GM12878 (cell line): ENCODE data around the gene ACSM6. TPM values are rescaled to one million over a fixed set of nuclear protein-coding genes. Genes with fewer than 3 reads are reported as not detected.

Experiments used
- ASH2L ChIP-seq: fragments of 300-600, 200-600 bp; sonication (generic); IDR thresholded peaks from 2 replicates; pipeline ENCODE4 v1.6.1; 2017; ENCODE audit warnings: low read depth, mild to moderate bottlenecking, borderline replicate concordance
- BHLHE40 ChIP-seq, 2 experiments: fragments of 450-650 bp in 1 of 2; IDR thresholded peaks; 2 replicates each; pipeline ENCODE4 v1.6.1; 2011 to 2017; ENCODE audit warnings: low read depth in 2 of 2, borderline replicate concordance in 1 of 2, improper control_type of control experiment in 1 of 2, low read length in 1 of 2, mild to moderate bottlenecking in 1 of 2
- CBX3 ChIP-seq: fragments of 200-600 bp; sonication (generic); IDR thresholded peaks from 2 replicates; pipeline ENCODE4 v1.6.1; 2016; ENCODE audit warnings: low read depth, borderline replicate concordance
- HDGF ChIP-seq: fragments of 450-650 bp; IDR thresholded peaks from 2 replicates; pipeline ENCODE4 v1.6.1; 2016; ENCODE audit warnings: antibody characterized with exemption
- KLF5 ChIP-seq: fragments of 450-650 bp; IDR thresholded peaks from 2 replicates; pipeline ENCODE4 v1.6.1; 2014; ENCODE audit warnings: mild to moderate bottlenecking; ENCODE audit not compliant: partially characterized antibody
- POLR2A ChIP-seq: IDR thresholded peaks from 2 replicates; pipeline ENCODE4 v1.6.1; 2011; ENCODE audit warnings: low read depth, mild to moderate bottlenecking, low read length
- SMAD1 ChIP-seq: fragments of 450-650 bp; IDR thresholded peaks from 2 replicates; pipeline ENCODE4 v1.6.1; 2018; ENCODE audit warnings: mild to moderate bottlenecking, low read depth; ENCODE audit not compliant: partially characterized antibody
- SMC3 ChIP-seq: IDR thresholded peaks from 2 replicates; pipeline ENCODE4 v1.6.1; 2011; ENCODE audit warnings: low read length, improper control_type of control experiment, borderline replicate concordance
- ZBTB11 ChIP-seq: fragments of 450-650 bp; formaldehyde crosslinking; IDR thresholded peaks from 2 replicates; pipeline ENCODE4 v1.5.0; 2022; ENCODE audit warnings: mild to moderate bottlenecking, missing genetic modification characterization
- ZNF207 ChIP-seq: fragments of 450-650 bp; IDR thresholded peaks from 2 replicates; pipeline ENCODE4 v1.6.1; 2014; ENCODE audit warnings: antibody characterized with exemption, mild to moderate bottlenecking, borderline replicate concordance
- polyA plus RNA-seq, 11 experiments: library from polyadenylated mRNA; depleted of rRNA in 4 of 11; unstranded in 6 of 11; stranded (reverse) in 5 of 11; fragments of >200 nt; fragmentation: Nextera tagmentation in 4 of 11; fragmentation: Illumina TruSeq in 1 of 11; extraction: Ambion mirVana in 4 of 11; extraction: Trizol in 1 of 11; gene quantifications; 1 replicate in 1 of 11; 2 replicates in 10 of 11; pipeline versions ENCODE4 v1.2.1 to v1.2.3, GENCODE V29; 2011 to 2016; ENCODE audit warnings: inconsistent platforms in 2 of 11, missing spikeins in 2 of 11, low read depth in 1 of 11
- total RNA-seq, 4 experiments: library from RNA; depleted of rRNA in 3 of 4; stranded (reverse); fragments of >200 nt in 3 of 4; fragmentation: Illumina TruSeq in 1 of 4; extraction: Trizol in 1 of 4; gene quantifications; 2 replicates each; pipeline versions ENCODE4 v1.2.1 to v1.2.3, GENCODE V29; 2013 to 2021
- TF ChIP-seq, protein P1 (sequence below): IDR thresholded peaks from 2 replicates; pipeline ENCODE4 v1.6.1; 2011; ENCODE audit warnings: borderline replicate concordance, low read depth, mild to moderate bottlenecking, moderate library complexity, mixed read lengths, low read length; ENCODE audit not compliant: insufficient read depth; ENCODE audit errors: extremely low read length
- TF ChIP-seq, protein P2 (sequence below): IDR thresholded peaks from 2 replicates; pipeline ENCODE4 v1.6.1; 2011; ENCODE audit warnings: mild to moderate bottlenecking, low read depth, low read length, moderate library complexity; ENCODE audit not compliant: insufficient replicate concordance
- TF ChIP-seq, protein P3 (sequence below): IDR thresholded peaks from 2 replicates; pipeline ENCODE4 v1.6.1; 2012; ENCODE audit warnings: improper control_type of control experiment, low read depth, low read length; ENCODE audit not compliant: insufficient replicate concordance
- TF ChIP-seq, protein P4 (sequence below), 3 experiments: IDR thresholded peaks in 2 of 3; conservative IDR thresholded peaks in 1 of 3; 2 replicates each; pipeline ENCODE4 v1.5.1; 2011; ENCODE audit warnings: low read depth in 3 of 3, low read length in 3 of 3, mild to moderate bottlenecking in 3 of 3, control low read depth in 2 of 3, moderate library complexity in 2 of 3, inconsistent platforms in 1 of 3, mixed read lengths in 1 of 3; ENCODE audit not compliant: control insufficient read depth in 2 of 3, insufficient read depth in 1 of 3; ENCODE audit errors: extremely low read depth in 1 of 3

Gene ACSM6
- total and polyA plus RNA-seq, 10 of the 15 experiments (the other 5 are each of a cell fraction or from before 2014, with no cell fraction given): 0.06 to 0.21 (median 0.20) TPM; not detected in 7

DNA sequence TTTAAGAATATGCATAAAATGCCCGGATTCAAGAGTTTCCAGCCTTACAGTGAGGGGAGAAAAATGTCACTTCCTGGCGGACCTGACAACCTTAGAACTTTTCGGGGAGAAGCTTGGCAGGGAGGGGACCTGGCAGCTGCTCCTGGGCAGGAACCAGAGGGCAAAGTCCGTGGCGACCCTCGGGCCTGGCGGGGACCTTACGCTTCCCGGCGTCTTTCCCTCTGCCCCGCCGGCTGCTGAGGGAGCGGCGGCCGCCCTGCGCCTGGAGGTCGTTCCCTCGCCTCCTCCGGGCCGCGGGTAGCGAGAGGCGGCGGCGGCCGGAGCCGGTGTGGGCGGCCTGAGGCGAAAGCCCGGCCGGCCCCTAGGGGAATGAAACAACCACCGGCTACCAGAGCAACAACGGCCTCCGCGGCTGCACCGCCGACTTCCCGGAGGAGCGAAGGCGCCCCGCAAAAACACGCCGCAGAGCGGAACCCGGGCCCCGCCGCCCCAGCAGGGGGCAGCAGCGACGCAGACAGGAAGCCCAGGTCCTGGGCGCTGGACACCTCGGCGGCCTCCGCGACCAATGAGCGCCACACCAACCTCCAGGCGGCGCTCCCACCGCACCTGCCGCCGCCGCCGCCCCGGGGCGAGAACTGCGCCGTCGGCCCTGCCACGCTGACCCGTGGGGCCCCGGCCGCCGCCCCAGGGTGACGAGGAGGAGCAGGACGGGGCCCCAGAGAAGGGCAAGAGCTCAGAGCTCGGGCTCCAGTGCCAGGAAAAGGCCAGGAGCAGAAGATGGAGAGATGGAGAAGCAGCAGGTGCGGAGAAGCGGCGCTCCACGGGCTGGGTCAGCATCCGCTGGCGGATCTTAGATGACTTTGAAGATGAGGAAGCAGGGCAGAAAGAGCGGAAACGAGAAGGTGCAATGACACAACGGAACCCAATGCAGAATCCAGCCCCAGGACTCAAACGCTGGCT is 10.5 kb upstream of the ACSM6 start (continued):
- TF ChIP-seq SMAD1 (no peak), ASH2L (no peak), HDGF (no peak), SMC3 (peak; percentile 82), BHLHE40 (IDR thresholded peaks at IDR 0.05; ENCODE audit: borderline replicate concordance in 1 of 2, low read depth in 2 of 2, low read length in 1 of 2) (peak; percentile 54 to 83; a peak in 3 of 4 replicates), ZNF207 (peak; percentile 71; the same call in 1 of the 2 replicates), CBX3 (no peak), ZBTB11 (no peak), POLR2A (peak; percentile 69), KLF5 (no peak)
- TF ChIP-seq, protein P1, sequence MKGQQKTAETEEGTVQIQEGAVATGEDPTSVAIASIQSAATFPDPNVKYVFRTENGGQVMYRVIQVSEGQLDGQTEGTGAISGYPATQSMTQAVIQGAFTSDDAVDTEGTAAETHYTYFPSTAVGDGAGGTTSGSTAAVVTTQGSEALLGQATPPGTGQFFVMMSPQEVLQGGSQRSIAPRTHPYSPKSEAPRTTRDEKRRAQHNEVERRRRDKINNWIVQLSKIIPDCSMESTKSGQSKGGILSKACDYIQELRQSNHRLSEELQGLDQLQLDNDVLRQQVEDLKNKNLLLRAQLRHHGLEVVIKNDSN: no peak
- TF ChIP-seq, protein P2, sequence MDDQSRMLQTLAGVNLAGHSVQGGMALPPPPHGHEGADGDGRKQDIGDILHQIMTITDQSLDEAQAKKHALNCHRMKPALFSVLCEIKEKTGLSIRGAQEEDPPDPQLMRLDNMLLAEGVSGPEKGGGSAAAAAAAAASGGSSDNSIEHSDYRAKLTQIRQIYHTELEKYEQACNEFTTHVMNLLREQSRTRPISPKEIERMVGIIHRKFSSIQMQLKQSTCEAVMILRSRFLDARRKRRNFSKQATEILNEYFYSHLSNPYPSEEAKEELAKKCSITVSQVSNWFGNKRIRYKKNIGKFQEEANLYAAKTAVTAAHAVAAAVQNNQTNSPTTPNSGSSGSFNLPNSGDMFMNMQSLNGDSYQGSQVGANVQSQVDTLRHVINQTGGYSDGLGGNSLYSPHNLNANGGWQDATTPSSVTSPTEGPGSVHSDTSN: no peak
- TF ChIP-seq, protein P3, sequence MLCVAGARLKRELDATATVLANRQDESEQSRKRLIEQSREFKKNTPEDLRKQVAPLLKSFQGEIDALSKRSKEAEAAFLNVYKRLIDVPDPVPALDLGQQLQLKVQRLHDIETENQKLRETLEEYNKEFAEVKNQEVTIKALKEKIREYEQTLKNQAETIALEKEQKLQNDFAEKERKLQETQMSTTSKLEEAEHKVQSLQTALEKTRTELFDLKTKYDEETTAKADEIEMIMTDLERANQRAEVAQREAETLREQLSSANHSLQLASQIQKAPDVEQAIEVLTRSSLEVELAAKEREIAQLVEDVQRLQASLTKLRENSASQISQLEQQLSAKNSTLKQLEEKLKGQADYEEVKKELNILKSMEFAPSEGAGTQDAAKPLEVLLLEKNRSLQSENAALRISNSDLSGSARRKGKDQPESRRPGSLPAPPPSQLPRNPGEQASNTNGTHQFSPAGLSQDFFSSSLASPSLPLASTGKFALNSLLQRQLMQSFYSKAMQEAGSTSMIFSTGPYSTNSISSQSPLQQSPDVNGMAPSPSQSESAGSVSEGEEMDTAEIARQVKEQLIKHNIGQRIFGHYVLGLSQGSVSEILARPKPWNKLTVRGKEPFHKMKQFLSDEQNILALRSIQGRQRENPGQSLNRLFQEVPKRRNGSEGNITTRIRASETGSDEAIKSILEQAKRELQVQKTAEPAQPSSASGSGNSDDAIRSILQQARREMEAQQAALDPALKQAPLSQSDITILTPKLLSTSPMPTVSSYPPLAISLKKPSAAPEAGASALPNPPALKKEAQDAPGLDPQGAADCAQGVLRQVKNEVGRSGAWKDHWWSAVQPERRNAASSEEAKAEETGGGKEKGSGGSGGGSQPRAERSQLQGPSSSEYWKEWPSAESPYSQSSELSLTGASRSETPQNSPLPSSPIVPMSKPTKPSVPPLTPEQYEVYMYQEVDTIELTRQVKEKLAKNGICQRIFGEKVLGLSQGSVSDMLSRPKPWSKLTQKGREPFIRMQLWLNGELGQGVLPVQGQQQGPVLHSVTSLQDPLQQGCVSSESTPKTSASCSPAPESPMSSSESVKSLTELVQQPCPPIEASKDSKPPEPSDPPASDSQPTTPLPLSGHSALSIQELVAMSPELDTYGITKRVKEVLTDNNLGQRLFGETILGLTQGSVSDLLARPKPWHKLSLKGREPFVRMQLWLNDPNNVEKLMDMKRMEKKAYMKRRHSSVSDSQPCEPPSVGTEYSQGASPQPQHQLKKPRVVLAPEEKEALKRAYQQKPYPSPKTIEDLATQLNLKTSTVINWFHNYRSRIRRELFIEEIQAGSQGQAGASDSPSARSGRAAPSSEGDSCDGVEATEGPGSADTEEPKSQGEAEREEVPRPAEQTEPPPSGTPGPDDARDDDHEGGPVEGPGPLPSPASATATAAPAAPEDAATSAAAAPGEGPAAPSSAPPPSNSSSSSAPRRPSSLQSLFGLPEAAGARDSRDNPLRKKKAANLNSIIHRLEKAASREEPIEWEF: no peak
- TF ChIP-seq, protein P4, sequence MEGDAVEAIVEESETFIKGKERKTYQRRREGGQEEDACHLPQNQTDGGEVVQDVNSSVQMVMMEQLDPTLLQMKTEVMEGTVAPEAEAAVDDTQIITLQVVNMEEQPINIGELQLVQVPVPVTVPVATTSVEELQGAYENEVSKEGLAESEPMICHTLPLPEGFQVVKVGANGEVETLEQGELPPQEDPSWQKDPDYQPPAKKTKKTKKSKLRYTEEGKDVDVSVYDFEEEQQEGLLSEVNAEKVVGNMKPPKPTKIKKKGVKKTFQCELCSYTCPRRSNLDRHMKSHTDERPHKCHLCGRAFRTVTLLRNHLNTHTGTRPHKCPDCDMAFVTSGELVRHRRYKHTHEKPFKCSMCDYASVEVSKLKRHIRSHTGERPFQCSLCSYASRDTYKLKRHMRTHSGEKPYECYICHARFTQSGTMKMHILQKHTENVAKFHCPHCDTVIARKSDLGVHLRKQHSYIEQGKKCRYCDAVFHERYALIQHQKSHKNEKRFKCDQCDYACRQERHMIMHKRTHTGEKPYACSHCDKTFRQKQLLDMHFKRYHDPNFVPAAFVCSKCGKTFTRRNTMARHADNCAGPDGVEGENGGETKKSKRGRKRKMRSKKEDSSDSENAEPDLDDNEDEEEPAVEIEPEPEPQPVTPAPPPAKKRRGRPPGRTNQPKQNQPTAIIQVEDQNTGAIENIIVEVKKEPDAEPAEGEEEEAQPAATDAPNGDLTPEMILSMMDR (IDR thresholded peaks at IDR 0.05 in 2 of 3, conservative IDR thresholded peaks at IDR 0.05 in 1 of 3; ENCODE audit: control insufficient read depth in 2 of 3, extremely low read depth in 1 of 3, insufficient read depth in 1 of 3, low read depth in 3 of 3, low read length in 3 of 3): peak; percentile 84 to 98 (median 92)
